Lung microvascular endothelial cell (primary cell): ENCODE data around the gene C3orf22. TPM values are rescaled to one million over a fixed set of nuclear protein-coding genes. Genes with fewer than 3 reads are reported as not detected.
A peak's percentile ranks its signal among the peaks of the same experiment; 100 is the strongest.
"Not testable (repeated sequence)": the region's sequence is repeated elsewhere in the genome, so short reads cannot be mapped to it uniquely, and the experiment has no call there.

Experiments used
- DNase-seq, 2 donors: peaks; one replicate each; pipeline versions ENCODE4 v3.0.0 to v3.0.0-alpha.2; 2010; ENCODE audit warnings: low read depth in 2 of 2
- total RNA-seq: library from RNA; depleted of rRNA; stranded (reverse); fragments of >200 nt; gene quantifications from 2 replicates; pipeline ENCODE4 v1.2.1, GENCODE V29; 2014

The C3orf22 gene, protein sequence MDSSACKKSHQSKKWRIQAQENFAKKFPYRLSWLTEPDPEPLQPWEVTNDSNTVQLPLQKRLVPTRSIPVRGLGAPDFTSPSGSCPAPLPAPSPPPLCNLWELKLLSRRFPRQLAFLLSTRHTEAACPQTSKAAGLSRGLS
- total RNA-seq = not detected in 2 replicates

- DNase-seq = no peak
These were observed at the start of gene C3orf22 for GRCh38 chr3:126558336-126559071. C3orf22 (minus strand) TSS chr3:126558932; CDS start chr3:126553390, 5,542 bp downstream.

DNA sequence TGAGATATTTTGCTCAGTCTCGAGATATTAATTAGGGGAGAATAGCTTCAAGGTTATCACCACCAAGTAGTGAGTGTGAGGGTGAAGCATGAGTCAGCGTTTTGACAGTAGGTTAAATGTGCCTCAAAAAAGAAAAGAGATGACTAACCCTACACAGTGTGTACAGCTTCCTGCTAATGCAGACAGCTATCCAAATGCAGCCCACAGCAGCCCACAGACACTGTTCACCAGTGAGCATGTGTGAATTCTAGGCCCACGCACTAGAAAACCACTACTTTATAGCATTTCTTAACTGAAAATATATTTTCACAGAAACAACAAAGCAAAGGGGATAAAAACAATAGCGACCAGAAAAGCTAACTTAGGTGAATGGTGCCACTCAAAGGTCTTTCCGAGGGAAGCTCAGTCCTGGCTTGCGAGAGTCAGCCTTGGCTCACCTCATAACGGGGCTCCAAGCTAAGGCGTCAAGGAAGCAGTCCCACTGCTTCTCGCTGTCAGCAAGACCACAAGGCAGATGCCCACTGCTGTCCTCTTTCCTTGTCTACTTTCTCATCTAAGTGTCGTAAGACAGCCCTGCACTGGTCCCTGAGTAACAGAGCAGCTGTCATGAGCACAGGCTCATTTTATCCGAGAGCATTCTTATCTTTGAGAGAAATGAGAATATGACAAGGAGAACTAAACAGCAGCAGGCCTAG lies 48.6 kb upstream of the C3orf22 start:
- peak; percentile 47 to 71 for DNase-seq

DNA sequence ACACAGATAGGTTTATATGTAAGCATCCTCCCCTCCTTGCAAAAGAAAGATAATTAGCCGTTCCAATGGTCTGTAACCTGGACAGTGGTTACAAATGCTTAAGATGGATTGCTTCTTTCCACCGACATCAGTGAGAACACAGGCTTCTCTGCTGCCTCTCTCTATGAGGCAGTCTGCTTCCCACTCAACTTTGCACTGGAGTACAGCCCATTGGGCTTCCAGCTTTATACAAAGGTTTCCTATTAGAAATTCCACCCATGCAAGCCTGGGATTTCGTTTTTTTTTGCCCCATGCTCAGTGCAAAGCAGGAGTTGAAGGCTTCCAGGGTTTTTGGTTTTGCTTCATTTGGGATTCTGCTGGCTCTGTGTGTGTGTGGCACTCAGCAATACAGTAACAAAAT lies 47.3 kb upstream of the C3orf22 start:
- no peak for DNase-seq

- no peak for DNase-seq
These were observed 46.0 kb upstream of the C3orf22 start for GRCh38 chr3:126604691-126605090.

DNA sequence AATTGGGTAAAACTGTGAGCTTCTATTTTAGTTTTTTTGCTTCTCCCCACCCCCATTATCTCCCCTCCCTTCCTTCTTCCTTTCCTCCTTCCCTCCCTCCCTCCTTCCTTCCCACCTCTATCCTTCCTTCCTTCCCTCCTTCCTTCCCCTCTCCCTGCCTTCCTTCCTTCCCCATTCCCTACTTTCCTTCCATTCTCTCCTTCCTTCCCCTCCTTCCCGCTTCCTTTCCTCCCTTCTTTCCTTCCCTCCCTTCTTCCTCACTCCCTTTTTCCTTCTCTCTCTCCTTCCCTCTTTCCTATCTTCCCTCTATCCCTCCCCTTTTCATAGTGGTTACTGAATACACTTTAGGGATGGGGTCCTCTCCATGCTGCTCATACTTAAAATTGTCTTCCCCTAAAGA lies 40.4 kb upstream of the C3orf22 start:
- DNase-seq = no peak

- not testable (repeated sequence) for DNase-seq
These were observed 36.7 kb upstream of the C3orf22 start for GRCh38 chr3:126595479-126595878.

DNA sequence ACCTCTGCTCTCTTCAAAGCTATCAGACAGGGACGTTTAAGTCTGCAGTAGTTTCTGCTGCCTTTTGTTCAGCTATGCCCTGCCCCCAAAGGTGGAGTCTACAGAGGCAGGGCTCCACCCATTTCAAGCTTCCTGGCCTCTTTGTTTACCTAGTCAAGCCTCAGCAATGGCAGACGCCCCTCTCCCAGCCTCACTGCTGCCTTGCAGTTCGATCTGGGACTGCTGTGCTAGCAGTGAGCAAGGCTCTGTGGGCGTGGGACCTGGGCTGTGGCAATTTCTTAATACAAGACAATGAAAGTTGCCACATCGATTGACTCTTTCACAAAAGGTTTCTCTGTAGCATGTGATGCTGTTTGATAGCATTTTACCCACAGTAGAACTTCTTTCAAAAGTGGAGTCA lies 32.8 kb upstream of the C3orf22 start:
- not testable (repeated sequence) for DNase-seq

- no peak for DNase-seq
These were observed 23.6 kb upstream of the C3orf22 start for GRCh38 chr3:126582311-126582710.

- DNase-seq = no peak
These were observed 22.8 kb upstream of the C3orf22 start for GRCh38 chr3:126581569-126581968.

DNA sequence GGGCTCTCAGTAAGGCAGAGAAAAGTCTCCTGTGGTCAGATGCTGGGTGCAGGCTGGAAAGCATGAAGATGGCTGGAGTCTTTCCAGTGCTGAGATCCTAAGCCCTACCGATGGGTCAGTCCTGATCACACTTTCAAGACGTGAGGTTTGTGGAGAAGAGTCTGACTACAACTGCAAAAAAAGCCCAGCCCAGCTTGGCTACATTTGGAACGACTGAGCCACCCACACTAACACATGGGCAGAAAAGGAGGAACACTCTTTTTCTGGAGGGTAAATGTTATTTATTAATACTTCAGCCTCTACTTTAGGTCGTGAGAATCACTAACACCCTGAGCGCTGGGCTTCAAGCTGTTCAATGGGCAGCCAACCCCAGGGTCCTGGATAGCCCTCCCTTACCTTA lies 22.0 kb upstream of the C3orf22 start:
- DNase-seq = no peak

DNA sequence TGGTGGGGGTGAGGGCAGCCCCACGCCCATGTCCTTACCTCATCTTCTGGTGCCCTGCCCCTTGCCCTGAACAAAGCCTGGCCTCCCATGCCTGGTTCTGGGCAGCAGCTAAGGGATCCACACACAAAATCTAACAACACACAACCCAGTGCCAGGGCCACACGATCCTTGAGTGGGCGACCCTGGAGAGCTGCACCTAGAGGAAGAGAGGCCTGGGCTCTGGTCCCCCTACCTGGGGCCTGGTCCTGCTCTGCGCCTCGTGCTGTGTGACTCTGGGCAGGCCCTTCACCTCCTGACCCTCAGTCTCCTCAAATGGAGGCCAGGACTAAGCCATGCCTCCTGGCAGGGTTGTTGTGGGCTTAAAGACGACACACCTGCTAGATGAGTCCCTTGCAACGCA lies 20.0 kb upstream of the C3orf22 start:
- DNase-seq = no peak

- no peak for DNase-seq
These were observed 18.5 kb upstream of the C3orf22 start for GRCh38 chr3:126577261-126577660.

DNA sequence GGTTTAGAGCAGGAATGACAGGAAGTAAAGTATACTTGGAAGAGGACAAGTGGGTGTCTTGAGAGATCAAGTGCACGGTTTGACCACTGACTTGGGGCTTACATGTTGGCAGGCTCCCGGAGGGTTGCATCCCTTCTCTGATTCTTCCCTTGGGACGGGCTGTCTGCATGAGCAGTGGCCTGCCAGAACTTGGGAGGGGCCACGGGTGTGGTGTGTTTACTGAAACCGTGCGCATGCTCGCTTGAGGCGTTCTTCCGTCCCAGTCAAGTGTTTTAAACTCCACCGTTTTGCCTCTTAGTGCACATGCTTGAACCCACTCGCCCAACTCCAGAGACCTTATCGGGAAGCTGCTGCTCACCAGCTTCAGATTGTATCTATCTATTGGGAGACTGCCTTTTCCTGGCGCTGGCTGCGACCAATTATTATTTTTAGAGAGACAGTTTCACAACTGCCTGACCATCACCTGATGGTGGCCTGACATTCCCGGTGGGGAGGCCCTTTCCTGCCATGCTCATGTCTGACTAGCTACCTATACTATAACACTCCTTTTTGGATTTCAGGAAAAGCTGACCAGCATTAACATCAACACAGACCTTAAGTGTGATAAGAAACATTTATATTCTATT lies 14.9 kb upstream of the C3orf22 start:
- no peak for DNase-seq

DNA sequence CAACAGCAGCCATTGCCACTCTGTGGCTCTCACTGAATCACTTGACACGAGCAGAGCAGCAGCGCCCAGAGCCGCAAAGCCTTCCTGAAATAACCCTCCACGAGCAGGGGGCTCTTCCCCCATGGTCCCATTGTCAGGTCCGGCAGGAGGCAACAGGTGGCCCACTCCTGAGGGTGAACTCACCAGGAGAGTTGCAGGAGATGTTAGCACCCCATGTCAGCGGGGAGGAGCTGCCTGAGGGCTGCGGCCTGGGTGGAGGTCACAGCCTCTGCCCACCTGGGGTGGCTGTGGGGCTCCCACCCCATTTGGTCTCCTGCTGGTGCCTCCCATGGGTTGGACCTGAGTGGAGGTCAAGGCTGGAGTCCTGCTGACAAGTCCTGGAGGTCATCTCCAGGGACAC lies 12.3 kb upstream of the C3orf22 start:
- no peak for DNase-seq

GRCh38 chr3:126570103-126570541 lies 11.4 kb upstream of the C3orf22 start:
- DNase-seq = no peak

DNA sequence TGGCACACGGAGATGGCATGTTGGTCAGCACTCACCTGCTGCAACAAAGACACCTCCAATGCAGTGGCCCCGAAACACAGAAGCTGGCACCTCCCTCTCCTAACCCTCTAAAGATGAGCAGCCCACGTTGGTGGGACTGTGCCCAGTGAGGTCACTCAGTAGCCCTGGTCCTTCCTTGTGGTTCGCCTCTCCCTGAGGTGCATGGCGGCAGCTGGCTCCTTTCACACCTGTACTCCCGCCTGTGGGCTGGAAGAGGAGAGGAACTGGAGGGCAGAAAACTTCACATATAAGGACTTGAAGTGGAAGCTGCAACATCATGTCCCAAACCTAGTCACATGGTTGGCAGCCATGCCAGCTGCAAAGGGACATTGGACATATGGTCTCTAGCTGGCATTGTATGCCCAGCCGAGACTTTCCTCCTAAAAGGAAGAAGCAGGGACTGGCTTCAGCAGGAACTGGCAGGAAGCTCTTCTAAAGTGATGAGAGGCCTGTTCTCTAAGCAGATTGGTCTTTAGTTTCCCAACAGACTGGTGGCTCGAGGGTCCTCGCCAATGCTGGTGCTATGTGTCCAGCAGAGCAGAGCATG lies 10.8 kb upstream of the C3orf22 start:
- no peak for DNase-seq

- DNase-seq = no peak
These were observed 10.1 kb upstream of the C3orf22 start for GRCh38 chr3:126568776-126569342.

- no peak for DNase-seq
These were observed 9.1 kb upstream of the C3orf22 start for GRCh38 chr3:126567696-126568438.

DNA sequence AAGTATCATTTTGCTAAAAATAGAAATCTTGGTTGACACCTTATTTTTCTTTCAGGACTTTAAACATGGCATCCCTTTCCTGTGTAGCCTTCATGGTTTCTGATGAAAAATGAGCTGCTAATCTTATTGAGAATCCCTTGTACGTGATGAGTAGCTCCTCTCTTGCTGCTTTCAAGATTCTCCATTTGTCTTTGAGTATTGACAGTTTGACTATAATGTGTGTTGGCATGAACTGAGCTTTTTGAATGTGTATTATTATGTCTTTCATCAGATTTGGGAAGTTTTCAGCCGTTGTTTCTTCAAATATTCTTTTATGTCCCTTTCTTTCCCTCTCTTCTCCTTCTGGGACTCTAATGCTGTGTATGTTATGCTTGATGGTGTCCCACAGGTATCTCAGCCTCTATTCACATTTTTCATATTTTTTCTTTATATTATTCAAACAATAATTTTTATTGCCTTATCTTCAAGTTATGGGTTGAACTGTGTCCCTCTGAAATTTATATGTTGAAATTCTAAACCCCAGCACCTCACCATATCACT lies 4.1 kb upstream of the C3orf22 start:
- DNase-seq = no peak

DNA sequence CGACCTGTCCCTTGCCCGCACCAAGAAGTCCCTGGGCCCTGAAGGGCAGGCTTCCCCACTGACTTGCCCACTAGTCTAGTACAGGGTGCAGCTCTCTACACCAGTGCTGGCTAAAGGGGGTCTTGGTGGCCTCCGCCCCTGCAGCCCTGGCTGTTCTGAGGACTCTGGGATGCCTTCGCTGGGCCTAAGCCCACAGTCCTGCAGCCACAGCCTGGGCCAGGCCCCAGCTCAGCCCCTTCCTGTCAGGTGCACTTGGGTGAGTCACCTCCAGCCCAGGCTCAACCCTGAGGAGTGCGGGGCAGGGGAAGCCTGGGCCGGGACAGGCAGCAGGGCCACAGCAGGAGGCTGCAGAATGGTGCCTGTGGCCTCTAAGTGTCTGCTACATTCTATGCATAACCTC lies 971 bp downstream of the C3orf22 start:
- no peak for DNase-seq

GRCh38 chr3:126557415-126557745 lies 1.4 kb downstream of the C3orf22 start:
- no peak for DNase-seq
